GM12892 (cell line): Measurements from ENCODE around the gene RITA1.
"Not testable (repeated sequence)": the region's sequence is repeated elsewhere in the genome, so short reads cannot be mapped to it uniquely, and the experiment has no call there.

Experiments used
- DNase-seq: peaks from one replicate; pipeline ENCODE4 v3.0.0; 2011; ENCODE audit not compliant: insufficient read length
- FAIRE-seq: peaks from 2 replicates; lab custom pipeline; 2011; peaks lifted over from hg19 to GRCh38; lab: Jason Lieb, UNC
- POLR2A ChIP-seq: IDR thresholded peaks from 2 replicates; pipeline ENCODE4 v1.6.1; 2011; ENCODE audit warnings: low read depth, low read length, control low read depth
- POLR2AphosphoS5 ChIP-seq: IDR thresholded peaks from 2 replicates; pipeline ENCODE4 v1.6.1; 2011; ENCODE audit warnings: low read depth, low read length, control low read depth
- TAF1 ChIP-seq: IDR thresholded peaks from 2 replicates; pipeline ENCODE4 v1.6.1; 2011; ENCODE audit warnings: low read depth, mild to moderate bottlenecking, control low read depth, low read length, borderline replicate concordance

The RITA1 gene

DNA sequence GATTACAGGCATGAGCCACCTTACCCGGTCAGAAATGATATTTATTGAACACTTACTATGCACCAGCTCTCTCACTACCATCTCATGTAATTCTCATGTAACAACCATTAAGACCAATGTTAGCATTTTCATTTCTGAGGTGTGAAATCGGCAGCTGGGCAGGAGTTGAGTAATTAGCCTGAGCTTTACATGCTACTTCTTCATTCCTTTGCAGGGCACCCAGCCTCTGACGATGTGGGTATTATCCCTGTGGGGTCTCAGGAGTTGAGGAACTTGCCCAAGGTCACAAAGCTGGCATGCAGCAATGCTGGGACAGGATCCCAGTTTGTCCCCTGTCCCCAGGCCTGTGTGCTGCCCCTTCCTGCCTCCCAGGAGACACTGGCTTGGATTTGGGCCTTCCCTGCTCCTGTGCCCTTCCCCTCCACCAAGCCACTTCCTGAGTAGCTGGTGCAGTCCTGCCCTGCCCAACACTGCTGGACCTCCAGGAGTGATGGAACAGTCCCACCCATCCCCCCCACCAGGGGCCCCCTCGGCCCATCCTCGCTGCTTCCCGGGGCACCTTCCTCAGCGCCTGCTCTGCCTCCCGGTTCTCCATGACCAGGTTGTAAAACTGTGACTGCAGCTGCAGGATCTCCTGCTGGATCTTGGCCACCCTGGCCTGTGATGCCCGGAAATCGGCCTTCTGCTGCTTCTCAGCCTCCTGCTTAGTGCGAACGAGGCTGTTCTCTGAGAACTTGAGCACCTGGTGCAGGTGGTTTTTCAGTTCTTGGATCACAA, 14.7 kb downstream of the RITA1 start:
- no peak for FAIRE-seq
- TF ChIP-seq POLR2A (no peak), POLR2AphosphoS5 (no peak), TAF1 (no peak)

GRCh38 chr12:113201187-113202177, 16.0 kb downstream of the RITA1 start:
- TF ChIP-seq POLR2A: no peak
- no peak for TF ChIP-seq POLR2AphosphoS5
- no peak for TF ChIP-seq TAF1
- FAIRE-seq (no peak), DNase-seq (no peak)

More for the DNA sequence above, 14.7 kb downstream of the RITA1 start:
- DNase-seq: no peak

GRCh38 chr12:113202300-113203075, 17.0 kb downstream of the RITA1 start:
- no peak for TF ChIP-seq TAF1
- no peak for TF ChIP-seq POLR2A
- TF ChIP-seq POLR2AphosphoS5: no peak
- DNase-seq (no peak), FAIRE-seq (no peak)

GRCh38 chr12:113203852-113204760, 18.6 kb downstream of the RITA1 start:
- FAIRE-seq: no peak

DNA sequence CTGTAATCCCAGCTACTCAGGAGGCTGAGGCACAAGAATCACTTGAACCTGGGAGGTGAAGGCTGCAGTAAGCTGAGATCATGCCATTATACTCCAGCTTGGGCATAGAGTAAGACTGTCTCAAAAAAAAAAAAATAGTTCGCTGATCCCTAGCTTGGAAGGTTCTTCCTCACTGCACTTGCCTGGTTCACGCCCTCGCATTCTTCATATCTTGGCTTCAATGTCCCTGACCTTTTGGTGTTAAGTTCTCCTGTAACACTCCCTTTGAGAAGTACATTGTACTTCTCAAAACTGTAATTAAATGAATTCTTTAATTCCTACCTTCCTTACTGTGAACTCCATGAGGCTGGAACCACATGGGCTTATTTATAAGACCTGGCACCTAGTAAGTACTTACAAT, 19.3 kb downstream of the RITA1 start:
- FAIRE-seq: no peak
- no peak for DNase-seq
- TF ChIP-seq POLR2AphosphoS5 (no peak), TAF1 (no peak), POLR2A (no peak)

More at GRCh38 chr12:113203852-113204760, 18.6 kb downstream of the RITA1 start:
- no peak for DNase-seq
- TF ChIP-seq POLR2A (no peak), TAF1 (no peak), POLR2AphosphoS5 (no peak)

- DNase-seq, FAIRE-seq: not testable (repeated sequence)
These were observed 21.3 kb downstream of the RITA1 start for GRCh38 chr12:113206802-113207201.

- FAIRE-seq (no peak), DNase-seq (no peak)
- TF ChIP-seq TAF1 (no peak), POLR2AphosphoS5 (no peak), POLR2A (no peak)
These were observed 22.1 kb downstream of the RITA1 start for GRCh38 chr12:113207613-113208040.

- DNase-seq (no peak), FAIRE-seq (peak; percentile 97)
- TF ChIP-seq TAF1: no peak
- peak; percentile 54 for TF ChIP-seq POLR2AphosphoS5
- peak; percentile 26; the same call in 1 of the 2 replicates for TF ChIP-seq POLR2A
These were observed 22.8 kb downstream of the RITA1 start for GRCh38 chr12:113208041-113208934.

GRCh38 chr12:113211160-113211559, 25.6 kb downstream of the RITA1 start:
- FAIRE-seq (no peak), DNase-seq (no peak)
- TF ChIP-seq POLR2A (no peak), POLR2AphosphoS5 (no peak), TAF1 (no peak)

DNA sequence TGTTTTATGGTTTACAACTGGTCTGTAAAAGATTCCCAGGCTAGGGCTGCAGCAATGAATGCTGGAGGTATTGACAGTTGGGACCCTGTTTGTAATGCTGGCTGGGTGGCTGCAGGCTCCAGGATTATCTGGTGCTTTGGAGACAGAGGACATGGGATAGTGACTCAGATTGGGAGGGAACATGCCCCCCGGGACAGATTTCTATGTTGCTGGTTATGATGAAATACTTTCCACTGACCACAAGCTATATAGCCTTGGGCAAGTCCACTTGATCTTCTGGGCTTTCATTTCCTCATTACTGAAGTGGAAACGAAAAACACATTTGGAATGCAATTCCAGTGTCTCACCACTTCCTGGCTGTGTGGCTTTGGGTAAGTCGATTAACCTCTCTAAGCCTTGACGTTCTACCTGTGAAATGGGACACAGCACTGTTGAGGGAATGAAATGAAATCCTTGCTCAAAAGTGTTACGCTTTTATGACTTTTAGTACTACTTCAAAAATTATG, 29.4 kb downstream of the RITA1 start:
- DNase-seq: no peak
- peak; percentile 81 for FAIRE-seq
- no peak for TF ChIP-seq TAF1
- no peak for TF ChIP-seq POLR2AphosphoS5
- no peak for TF ChIP-seq POLR2A
